ENCODE data around the gene GP1BB.
A peak's percentile ranks its signal among the peaks of the same experiment; 100 is the strongest.

GP1BB gene

GRCh38 chr22:19713650-19714311 lies 9.6 kb upstream of the GP1BB start:
- DNase-seq (ENCODE audit: low read depth in 1 of 2, low spot score in 1 of 2): no peak

- DNase-seq (ENCODE audit: low read depth in 1 of 2, low spot score in 1 of 2): no peak
Observed at GRCh38 chr22:19714312-19715187, 8.8 kb upstream of the GP1BB start, which contains the start of gene SEPTIN5. SEPTIN5 (plus strand) TSS chr22:19714503; CDS start chr22:19714589, 86 bp downstream.

GRCh38 chr22:19715188-19715930 lies 8.0 kb upstream of the GP1BB start:
- DNase-seq (ENCODE audit: low read depth in 1 of 2, low spot score in 1 of 2): no peak

GRCh38 chr22:19716041-19716828 lies 7.1 kb upstream of the GP1BB start:
- no peak for DNase-seq (ENCODE audit: low read depth in 1 of 2, low spot score in 1 of 2)

- no peak for DNase-seq (ENCODE audit: low read depth in 1 of 2, low spot score in 1 of 2)
Observed at GRCh38 chr22:19716829-19717105, 6.6 kb upstream of the GP1BB start.

- no peak for DNase-seq (ENCODE audit: low read depth in 1 of 2, low spot score in 1 of 2)
Observed at GRCh38 chr22:19717181-19717580, 6.2 kb upstream of the GP1BB start.

GRCh38 chr22:19717691-19718455 lies 5.5 kb upstream of the GP1BB start:
- peak; percentile 70 to 76 for DNase-seq (ENCODE audit: low read depth in 1 of 2, low spot score in 1 of 2)

GRCh38 chr22:19718456-19719049 lies 4.8 kb upstream of the GP1BB start:
- no peak for DNase-seq (ENCODE audit: low read depth in 1 of 2, low spot score in 1 of 2)

GRCh38 chr22:19719050-19719482 lies 4.3 kb upstream of the GP1BB start:
- DNase-seq (ENCODE audit: low read depth in 1 of 2, low spot score in 1 of 2): peak in 1 of 2 donors; percentile 25

- no peak for DNase-seq (ENCODE audit: low read depth in 1 of 2, low spot score in 1 of 2)
Observed at GRCh38 chr22:19719488-19720021, 3.8 kb upstream of the GP1BB start.

GRCh38 chr22:19720150-19720827 lies 3.0 kb upstream of the GP1BB start:
- no peak for DNase-seq (ENCODE audit: low read depth in 1 of 2, low spot score in 1 of 2)

- no peak for DNase-seq (ENCODE audit: low read depth in 1 of 2, low spot score in 1 of 2)
Observed at GRCh38 chr22:19720999-19721329, 2.4 kb upstream of the GP1BB start.

GRCh38 chr22:19721330-19722177 lies 1.8 kb upstream of the GP1BB start:
- no peak for DNase-seq (ENCODE audit: low read depth in 1 of 2, low spot score in 1 of 2)

GRCh38 chr22:19722178-19722981 lies 959 bp upstream of the GP1BB start:
- DNase-seq (ENCODE audit: low read depth in 1 of 2, low spot score in 1 of 2): no peak

GRCh38 chr22:19722982-19723231 lies 432 bp upstream of the GP1BB start:
- no peak for DNase-seq (ENCODE audit: low read depth in 1 of 2, low spot score in 1 of 2)

- peak in 1 of 2 donors; percentile 36 for DNase-seq (ENCODE audit: low read depth in 1 of 2, low spot score in 1 of 2)
Observed at GRCh38 chr22:19723983-19724827, 866 bp downstream of the GP1BB start.

Measured in stimulated activated CD4-positive, alpha-beta T cell treated with anti-CD3 and anti-CD28 coated beads, Interleukin-15, amount 100 ng/mL, for 1 hour (primary cell).